A673 (cell line): Measurements from ENCODE around the gene AQP3.

Experiments
- EZH2 ChIP-seq: fragments of 200-600 bp; sonication (generic); IDR thresholded peaks from 2 replicates; pipeline ENCODE4 v1.6.1; 2017; ENCODE audit warnings: borderline replicate concordance, low read depth, mild to moderate bottlenecking, mixed read lengths, antibody characterized with exemption, low read length; ENCODE audit not compliant: poor library complexity, severe bottlenecking
- TF ChIP-seq, protein P1 (sequence below): fragments of 300-800, 200-600 bp; sonication (generic); conservative IDR thresholded peaks from 2 replicates; pipeline ENCODE4 v1.5.1; 2017; ENCODE audit warnings: low read depth, mild to moderate bottlenecking, antibody characterized with exemption, low read length, moderate library complexity, mixed read lengths

GRCh38 chr9:33473643-33474352 is 26.4 kb upstream of the AQP3 start, which contains the start of gene NOL6:
- TF ChIP-seq, protein P1, sequence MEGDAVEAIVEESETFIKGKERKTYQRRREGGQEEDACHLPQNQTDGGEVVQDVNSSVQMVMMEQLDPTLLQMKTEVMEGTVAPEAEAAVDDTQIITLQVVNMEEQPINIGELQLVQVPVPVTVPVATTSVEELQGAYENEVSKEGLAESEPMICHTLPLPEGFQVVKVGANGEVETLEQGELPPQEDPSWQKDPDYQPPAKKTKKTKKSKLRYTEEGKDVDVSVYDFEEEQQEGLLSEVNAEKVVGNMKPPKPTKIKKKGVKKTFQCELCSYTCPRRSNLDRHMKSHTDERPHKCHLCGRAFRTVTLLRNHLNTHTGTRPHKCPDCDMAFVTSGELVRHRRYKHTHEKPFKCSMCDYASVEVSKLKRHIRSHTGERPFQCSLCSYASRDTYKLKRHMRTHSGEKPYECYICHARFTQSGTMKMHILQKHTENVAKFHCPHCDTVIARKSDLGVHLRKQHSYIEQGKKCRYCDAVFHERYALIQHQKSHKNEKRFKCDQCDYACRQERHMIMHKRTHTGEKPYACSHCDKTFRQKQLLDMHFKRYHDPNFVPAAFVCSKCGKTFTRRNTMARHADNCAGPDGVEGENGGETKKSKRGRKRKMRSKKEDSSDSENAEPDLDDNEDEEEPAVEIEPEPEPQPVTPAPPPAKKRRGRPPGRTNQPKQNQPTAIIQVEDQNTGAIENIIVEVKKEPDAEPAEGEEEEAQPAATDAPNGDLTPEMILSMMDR = no peak
- no peak for TF ChIP-seq EZH2
